GM18870 (cell line): ENCODE results near the gene FAM89B.

ENCODE experiments used
- ATAC-seq: cut with Tn5 transposase; IDR thresholded peaks from one replicate; pipeline ENCODE4 v1.9.1; 2021; ENCODE audit warnings: moderate library complexity; ENCODE audit not compliant: unreplicated experiment

FAM89B gene

DNA sequence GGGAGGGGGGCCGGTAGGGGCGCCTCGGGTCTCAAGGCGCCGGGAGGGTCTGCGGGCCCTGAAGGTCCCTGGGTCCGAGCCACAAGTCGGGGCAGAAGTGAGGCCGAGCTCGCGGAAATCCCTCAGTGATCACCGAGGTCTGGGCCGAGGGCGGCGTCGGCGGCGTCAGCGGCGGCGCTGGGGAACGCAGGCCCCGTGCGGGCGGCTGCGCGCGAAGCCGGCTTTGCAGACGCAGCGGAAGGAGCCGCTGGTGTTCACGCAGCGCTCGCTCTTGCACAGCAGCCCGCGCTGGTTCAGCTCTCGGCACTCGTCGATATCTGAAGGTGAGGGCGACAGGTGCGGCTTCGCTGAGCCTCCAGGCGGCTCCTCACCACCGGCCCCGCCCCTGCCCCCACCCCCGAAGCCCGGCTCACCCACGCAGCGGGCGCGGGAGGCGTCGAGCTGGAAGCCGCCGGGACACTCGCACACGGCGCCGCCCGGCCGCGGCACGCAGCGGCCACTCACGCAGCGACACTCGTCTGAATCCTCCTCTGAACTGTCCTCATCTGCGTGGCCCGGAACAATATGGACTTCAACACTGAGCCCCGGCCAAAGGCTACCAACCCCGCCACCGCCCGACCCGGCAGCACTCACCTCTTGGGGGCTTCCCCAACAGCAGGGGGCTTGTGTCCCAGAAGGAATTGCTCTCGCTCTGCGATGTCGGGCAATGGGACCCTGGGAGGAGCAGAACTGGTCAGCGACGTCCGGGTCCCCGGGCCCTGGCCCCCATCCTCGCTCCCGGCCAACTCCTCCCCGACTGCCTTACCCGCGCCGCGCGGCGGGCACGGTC is 33.2 kb upstream of the FAM89B start:
- no peak for ATAC-seq

GRCh38 chr11:65539744-65540289 is 32.5 kb upstream of the FAM89B start:
- no peak for ATAC-seq

DNA sequence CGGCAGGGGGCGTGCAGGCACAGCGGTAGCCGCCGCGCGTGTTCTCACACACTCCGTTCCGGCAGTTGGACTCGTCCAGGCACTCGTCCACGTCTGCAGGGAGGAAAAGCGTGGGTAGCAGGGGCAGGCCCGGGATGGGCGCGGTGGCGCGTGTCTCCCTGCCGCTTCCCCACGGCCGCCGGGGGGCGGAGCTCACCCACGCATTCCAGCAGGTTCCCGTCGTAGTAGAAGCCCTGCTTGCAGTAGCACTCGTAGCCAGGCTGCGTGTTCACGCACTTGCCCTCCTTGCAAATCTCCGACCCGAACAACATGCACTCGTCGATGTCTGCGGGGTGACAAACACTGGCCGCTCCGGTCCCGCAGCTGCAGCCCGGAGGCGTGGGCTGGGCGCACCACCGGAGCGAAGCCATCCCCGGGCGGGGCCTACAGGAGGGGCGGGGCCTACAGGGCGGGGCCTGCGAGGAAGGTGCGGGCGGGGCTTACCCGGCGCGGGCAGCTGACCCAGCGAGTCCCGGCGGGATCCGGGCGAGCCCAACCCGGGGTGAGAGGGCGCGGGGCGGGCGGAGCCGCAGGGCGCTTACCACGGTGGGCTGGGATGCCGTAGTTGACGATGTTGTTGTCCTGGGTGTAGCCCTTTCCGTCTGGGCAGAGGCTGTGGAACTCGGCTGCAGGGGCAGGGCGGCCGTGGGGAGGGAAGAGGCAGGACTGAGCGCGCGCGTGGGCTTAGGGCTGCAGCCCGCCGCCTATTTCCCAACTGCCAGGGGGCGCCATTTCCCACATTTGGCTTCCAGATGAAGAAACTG is 31.8 kb upstream of the FAM89B start:
- peak; percentile 39 for ATAC-seq

DNA sequence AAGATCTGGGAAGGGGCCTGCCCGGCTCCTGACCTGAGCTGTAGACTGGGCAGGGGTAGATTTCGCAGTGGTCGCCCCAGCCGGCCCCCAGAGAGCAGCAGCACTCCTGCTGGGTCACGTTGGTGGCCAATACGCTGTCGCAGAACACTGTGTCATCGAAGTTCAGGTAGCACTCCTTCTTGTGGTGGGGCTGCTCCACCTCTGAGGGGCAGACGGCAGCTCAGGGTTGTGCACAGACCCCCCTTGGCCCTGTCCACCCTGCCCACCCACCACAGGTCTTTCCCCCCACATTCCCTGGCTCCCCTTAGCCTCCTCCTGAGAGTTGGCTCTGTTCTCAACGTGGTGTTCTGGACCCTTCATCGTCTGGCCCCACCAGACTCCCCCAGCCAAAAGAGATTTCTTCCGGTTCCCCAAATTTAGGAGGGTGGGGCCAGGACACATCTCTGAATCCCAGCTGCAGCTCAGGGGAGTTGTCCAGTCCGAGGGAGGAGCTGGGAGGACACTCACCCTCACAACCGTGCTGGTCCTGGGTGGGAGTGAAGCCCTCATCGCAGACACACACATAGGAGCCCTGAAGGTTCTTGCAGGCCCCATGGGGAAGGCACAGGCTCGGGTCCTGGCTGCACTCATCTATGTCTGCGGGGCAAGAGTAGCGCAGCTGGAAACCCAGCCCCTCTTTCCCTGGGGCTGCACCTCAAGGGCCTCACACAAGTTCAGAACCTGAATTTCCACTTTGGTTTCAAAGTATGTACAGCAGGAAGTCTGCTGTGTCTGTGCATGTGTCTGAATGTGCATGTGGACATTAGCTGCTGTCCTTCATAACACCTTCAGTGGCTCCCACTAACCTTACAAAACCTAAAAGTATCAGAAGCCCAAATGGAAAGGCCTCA is 31.0 kb upstream of the FAM89B start:
- ATAC-seq, result no peak

DNA sequence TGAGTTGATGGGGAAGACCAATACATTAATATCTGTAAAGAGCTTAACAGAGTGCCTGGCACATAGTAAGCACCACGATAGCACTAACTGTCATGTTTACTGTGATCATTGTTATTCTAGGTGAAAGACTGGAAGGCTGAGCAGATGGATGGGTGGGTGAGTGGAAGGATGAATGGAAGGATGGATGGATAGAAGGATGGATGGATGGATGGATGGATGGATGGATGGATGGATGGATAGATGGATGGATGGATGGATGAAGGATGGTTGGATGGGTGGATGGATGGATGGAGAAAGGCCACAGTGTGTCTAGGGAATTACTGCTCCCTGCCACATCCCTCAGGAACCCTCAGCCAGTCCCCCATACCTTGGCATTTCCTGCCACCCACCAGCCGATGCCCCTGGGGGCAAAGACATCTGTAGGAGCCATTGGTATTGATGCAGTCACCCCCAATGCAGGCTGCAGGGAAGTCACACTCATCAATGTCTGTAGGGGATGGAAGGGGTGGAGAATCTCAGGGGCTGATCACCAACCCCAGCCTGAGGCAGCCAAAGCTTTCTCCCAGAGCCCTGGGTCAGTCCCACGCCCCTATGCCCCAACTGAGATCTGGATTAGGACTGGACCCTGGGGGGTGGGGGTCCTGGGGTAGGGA is 29.5 kb upstream of the FAM89B start:
- ATAC-seq, result no peak

DNA sequence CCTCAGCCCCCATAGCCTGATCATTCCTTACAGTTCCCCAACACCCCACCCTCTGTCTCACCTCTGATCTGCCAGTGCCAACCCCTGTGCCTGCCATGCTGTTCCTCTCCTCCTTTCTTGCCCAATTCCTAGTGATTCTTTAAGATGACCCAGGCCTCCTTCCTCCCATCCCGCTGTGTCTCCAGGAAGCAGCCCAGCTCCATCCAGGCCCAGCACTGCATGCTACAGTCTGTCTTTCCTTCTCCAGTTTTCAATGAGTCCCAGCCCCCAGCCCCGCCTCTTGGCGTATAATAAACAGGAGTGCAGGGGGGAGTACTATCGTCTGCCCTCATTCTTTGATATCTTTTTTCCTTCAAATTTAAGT is 26.5 kb upstream of the FAM89B start:
- no peak for ATAC-seq

GRCh38 chr11:65546217-65546958 is 25.9 kb upstream of the FAM89B start:
- ATAC-seq, result no peak

DNA sequence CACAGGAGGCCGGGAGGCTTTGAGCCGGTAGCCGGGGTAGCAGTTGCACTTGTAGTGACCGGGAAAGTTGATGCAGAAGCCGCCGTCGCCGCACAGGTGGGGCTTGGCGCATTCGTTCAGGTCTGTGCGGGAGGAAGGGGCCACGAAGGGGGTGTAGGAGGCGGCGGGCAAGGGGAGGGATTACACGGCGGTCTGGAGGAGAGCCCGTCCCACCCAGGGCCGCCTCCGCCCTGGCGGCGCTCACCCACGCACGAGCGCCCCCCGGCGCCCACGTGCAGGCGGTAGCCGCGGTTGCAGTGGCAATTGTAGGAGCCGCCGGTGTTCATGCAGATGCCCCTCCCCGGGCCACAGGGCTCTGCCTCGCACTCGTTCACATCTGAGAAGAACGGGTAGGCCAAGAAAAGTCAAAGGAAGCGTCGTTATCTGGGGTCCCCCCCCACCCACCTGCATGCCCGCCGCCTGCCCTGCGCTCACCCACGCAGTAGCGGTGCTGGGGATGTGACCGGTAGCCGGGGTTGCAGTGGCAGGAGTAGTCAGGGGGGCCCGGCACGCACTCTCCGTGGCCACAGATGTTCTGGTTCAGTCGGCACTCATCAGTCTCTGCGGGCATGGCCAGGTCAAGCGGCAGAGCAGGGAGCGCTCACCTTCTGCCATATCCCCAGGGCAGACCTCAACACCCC is 24.8 kb upstream of the FAM89B start:
- no peak for ATAC-seq

DNA sequence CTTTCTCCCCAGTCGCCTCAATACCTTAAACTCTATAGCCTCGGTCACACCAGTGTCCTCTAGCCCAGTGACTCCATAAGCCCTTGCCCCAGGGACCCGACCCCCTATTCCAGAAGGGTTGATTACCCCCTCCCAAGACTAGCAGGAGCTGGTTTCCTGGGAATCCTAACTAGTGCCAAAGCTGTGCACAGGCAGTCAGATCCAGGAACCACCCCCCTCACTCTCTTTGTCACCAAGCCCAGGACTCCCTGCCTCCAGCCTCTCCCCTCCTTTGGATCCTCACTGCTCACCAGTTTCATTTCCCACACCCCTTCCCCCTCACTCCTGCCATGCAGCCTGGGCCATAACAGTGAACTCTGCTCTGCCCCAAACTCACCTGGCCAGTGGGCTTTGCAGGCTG is 23.9 kb upstream of the FAM89B start:
- no peak for ATAC-seq

DNA sequence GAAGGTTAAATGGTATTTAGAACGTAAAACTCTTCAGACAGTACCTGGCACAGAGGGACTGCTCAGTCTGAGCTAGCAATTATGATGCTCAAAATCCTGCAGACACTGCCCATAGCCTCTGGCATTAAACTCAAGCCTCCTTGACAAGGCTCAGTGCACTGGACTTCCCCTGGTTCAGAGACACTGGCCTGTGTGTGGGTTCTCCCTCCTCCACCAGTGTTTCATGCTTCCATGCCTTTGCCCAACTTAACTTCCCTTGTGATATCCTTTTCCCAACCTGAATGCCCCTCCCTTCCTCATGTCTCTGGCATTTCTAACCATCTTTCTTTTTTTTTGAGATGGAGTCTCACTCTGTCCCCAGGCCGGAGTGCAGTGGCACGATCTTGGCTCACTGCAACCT is 23.2 kb upstream of the FAM89B start:
- ATAC-seq, result no peak

DNA sequence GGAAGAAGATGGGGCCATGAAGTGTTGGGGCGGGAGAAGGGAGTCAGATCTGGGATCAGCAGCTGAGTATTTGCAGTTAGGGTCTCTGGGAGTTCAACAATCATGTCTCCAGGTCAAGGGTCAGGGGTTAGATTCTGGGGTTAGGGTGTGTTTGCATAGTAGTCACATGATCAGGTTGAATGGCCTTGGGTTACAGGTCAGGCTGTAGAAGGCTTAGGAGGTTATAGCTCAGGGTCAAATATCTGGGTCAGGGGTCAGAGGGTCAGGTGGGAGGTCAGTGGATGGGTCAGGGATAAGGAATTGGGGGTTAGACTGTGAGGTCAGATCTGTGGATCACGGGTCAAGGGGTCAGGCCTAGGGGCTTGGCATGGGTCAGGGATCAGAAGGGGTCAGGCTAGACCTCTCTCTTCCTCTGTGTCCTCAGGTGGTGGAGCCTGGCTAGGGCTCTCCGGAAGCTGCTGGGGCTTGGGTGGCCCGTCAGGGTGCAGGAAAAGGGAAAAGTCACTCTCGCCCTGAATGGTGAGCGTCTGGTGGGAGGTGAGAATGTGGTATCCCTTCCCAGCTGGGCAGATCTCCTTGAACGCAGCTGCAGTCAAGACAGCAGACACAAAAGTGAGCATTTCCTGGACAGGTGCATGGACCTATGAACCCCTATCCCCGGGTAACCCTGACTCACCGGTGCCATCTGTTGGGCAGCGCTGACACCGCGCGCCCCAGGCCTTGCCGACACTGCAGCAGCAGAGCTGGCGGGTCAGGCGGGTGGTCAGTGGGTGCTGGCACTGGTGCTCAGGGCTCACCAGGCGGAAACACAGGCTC is 20.6 kb upstream of the FAM89B start:
- ATAC-seq, result peak; percentile 55

DNA sequence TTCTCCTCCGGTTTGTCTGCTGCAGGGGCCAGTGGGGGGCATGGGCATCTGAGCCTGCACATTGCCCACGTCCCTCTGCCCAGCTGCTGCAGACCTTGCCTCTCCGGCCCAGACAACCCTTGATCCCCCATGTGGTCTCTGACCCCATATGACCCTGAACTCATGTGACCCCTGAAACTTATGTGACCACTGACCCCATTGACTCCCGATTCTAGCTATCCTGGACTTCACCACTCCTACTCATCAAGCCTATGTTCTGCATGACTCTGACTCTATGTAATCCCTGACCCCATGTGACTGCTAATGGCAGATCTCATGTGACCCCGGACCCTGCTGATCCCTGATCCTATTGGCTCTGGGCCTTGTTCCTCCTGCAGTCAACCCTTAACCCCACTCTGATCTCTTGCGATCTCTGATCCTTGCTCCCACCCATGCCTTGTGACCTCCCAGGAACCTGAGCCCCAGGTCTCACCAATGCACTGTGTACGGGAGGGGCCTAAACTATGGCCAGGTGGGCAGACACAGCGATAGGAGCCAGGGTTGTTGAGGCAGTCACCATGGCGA is 19.9 kb upstream of the FAM89B start:
- ATAC-seq, result no peak

- no peak for ATAC-seq
Measured at GRCh38 chr11:65553301-65554001, 18.9 kb upstream of the FAM89B start.

- ATAC-seq, result no peak
Measured at GRCh38 chr11:65554057-65554818, 18.1 kb upstream of the FAM89B start.

- no peak for ATAC-seq
Measured at GRCh38 chr11:65554842-65555430, 17.4 kb upstream of the FAM89B start.

DNA sequence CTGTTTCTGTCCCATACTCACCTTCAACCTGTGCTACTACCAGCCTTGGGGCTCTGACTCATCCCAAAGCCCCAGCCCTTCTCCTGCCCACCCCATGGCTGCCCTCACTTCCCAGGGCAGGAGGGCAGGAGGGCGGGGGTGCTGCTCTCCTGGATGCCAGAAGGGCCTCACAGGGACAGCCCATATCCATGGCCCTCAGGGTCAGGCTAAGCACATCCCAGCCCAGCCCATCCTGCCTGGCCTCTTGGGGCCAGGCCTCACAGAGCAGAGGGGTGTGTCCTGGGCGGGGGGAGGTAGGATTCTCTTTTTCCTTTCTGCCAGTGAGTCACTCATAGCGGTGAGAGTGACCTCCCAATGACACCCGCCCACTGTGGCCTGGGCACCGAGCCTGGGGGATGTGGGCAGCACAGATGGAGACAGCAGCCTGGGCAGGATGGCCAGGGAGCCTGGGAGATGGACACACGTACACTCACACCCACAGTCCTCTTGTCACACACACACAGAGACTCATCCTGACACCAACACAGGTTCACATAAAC is 16.6 kb upstream of the FAM89B start:
- no peak for ATAC-seq
